GM19240 (cell line): ENCODE measurements around the gene KCNAB1.
"Not testable (repeated sequence)": the region's sequence is repeated elsewhere in the genome, so short reads cannot be mapped to it uniquely, and the experiment has no call there.

Experiments
- DNase-seq: peaks from one replicate; pipeline ENCODE4 v3.0.0; 2011; ENCODE audit warnings: low spot score; ENCODE audit not compliant: insufficient read length

The KCNAB1 gene

GRCh38 chr3:156264771-156265170, 144.4 kb downstream of the KCNAB1 start:
- DNase-seq, result no peak

GRCh38 chr3:156271508-156271907, 151.1 kb downstream of the KCNAB1 start:
- no peak for DNase-seq

- no peak for DNase-seq
These were observed 151.8 kb downstream of the KCNAB1 start for GRCh38 chr3:156271995-156272719.

- no peak for DNase-seq
These were observed 152.8 kb downstream of the KCNAB1 start for GRCh38 chr3:156273111-156273694.

GRCh38 chr3:156274791-156275190, 154.4 kb downstream of the KCNAB1 start:
- no peak for DNase-seq

- not testable (repeated sequence) for DNase-seq
These were observed 164.3 kb downstream of the KCNAB1 start for GRCh38 chr3:156284637-156285036.

- DNase-seq, result no peak
These were observed 165.2 kb downstream of the KCNAB1 start for GRCh38 chr3:156285626-156286025.

GRCh38 chr3:156290924-156291271, 170.5 kb downstream of the KCNAB1 start:
- no peak for DNase-seq

GRCh38 chr3:156291272-156292123, 171.1 kb downstream of the KCNAB1 start:
- no peak for DNase-seq

GRCh38 chr3:156293566-156293965, 173.2 kb downstream of the KCNAB1 start:
- DNase-seq, result no peak

- no peak for DNase-seq
These were observed 177.2 kb downstream of the KCNAB1 start for GRCh38 chr3:156297582-156297981.

- DNase-seq, result no peak
These were observed 177.6 kb downstream of the KCNAB1 start for GRCh38 chr3:156298014-156298413.

- DNase-seq, result no peak
These were observed 178.6 kb downstream of the KCNAB1 start for GRCh38 chr3:156298938-156299337.

GRCh38 chr3:156299569-156299968, 179.2 kb downstream of the KCNAB1 start:
- no peak for DNase-seq

GRCh38 chr3:156300371-156300770, 180.0 kb downstream of the KCNAB1 start:
- no peak for DNase-seq

- no peak for DNase-seq
These were observed 180.8 kb downstream of the KCNAB1 start for GRCh38 chr3:156300929-156301840.

- DNase-seq, result no peak
These were observed 182.8 kb downstream of the KCNAB1 start for GRCh38 chr3:156303001-156303707.

- no peak for DNase-seq
These were observed 184.0 kb downstream of the KCNAB1 start for GRCh38 chr3:156304406-156304805.

- DNase-seq, result no peak
These were observed 185.3 kb downstream of the KCNAB1 start for GRCh38 chr3:156305672-156306071.

- DNase-seq, result no peak
These were observed 187.3 kb downstream of the KCNAB1 start for GRCh38 chr3:156307704-156308103.

GRCh38 chr3:156311431-156311830, 191.1 kb downstream of the KCNAB1 start:
- DNase-seq, result no peak
